ENCODE data around the gene RUSC2.
"Not testable (repeated sequence)": the region's sequence is repeated elsewhere in the genome, so short reads cannot be mapped to it uniquely, and the experiment has no call there.

Gene RUSC2

DNA sequence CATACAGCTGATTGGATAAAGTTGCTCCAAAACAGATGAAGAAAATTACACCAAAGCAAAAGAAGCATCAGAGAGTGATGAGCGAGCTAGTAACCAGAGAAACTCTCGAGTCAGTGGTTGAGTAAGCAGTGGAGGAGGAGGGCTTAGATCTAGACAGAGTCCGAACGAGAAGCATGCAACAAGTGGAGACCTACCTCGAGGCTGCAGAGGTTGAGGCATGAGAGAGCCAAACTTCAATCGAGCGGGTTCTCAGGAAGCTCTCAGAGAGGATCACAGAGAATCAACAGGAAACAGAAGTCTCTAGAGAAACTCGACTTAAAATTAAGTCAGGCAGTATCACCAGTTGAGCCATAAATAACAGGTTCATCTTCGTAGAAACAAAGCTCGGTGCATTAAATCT lies 6.1 kb downstream of the RUSC2 start:
- H3K27ac ChIP-seq (replicated peaks) = no peak overlapping the region
- TF ChIP-seq SPI1 (IDR thresholded peaks at IDR 0.05; ENCODE audit: borderline replicate concordance, low read depth) (no peak), POLR2AphosphoS5 (IDR thresholded peaks at IDR 0.05; ENCODE audit: low read depth) (no peak), GABPA (IDR thresholded peaks at IDR 0.05; ENCODE audit: low read depth) (no peak), REST (IDR thresholded peaks at IDR 0.05; ENCODE audit: insufficient replicate concordance, low read depth) (no peak)
- TF ChIP-seq, protein P1, sequence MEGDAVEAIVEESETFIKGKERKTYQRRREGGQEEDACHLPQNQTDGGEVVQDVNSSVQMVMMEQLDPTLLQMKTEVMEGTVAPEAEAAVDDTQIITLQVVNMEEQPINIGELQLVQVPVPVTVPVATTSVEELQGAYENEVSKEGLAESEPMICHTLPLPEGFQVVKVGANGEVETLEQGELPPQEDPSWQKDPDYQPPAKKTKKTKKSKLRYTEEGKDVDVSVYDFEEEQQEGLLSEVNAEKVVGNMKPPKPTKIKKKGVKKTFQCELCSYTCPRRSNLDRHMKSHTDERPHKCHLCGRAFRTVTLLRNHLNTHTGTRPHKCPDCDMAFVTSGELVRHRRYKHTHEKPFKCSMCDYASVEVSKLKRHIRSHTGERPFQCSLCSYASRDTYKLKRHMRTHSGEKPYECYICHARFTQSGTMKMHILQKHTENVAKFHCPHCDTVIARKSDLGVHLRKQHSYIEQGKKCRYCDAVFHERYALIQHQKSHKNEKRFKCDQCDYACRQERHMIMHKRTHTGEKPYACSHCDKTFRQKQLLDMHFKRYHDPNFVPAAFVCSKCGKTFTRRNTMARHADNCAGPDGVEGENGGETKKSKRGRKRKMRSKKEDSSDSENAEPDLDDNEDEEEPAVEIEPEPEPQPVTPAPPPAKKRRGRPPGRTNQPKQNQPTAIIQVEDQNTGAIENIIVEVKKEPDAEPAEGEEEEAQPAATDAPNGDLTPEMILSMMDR (IDR thresholded peaks at IDR 0.05; ENCODE audit: insufficient read depth, low read length) = no peak
- no peak for DNase-seq (ENCODE audit: low read depth in 1 of 2, low spot score in 1 of 2)
- peaks cover 2% of the 10 kb centered on the region for H3K27me3 ChIP-seq (ENCODE audit: insufficient read depth, poor library complexity, severe bottlenecking)
- no peak overlapping the region for H3K4me3 ChIP-seq (replicated peaks; ENCODE audit: insufficient read depth, low read length)

DNA sequence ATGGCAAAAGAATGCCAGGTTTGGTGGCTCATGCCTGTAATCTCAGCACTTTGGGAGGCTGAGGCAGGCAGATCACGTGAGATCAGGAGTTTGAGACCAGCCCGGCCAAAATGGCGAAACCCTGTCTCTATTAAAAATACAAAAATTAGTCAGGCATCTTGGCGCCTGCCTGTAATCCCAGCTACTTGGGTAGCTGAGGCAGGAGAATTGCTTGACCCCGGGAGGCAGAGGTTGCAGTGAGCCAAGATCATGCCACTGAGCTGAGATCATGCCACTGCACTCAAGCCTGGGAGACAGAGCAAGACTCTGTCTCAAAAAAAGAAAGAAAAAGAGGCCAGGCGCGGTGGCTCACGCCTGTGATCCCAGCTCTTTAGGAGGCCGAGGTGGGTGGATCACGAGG lies 8.3 kb downstream of the RUSC2 start:
- not testable (repeated sequence) for H3K27me3 ChIP-seq (ENCODE audit: insufficient read depth, poor library complexity, severe bottlenecking); H3K27ac ChIP-seq (replicated peaks); DNase-seq (ENCODE audit: low read depth in 1 of 2, low spot score in 1 of 2); H3K4me3 ChIP-seq (replicated peaks; ENCODE audit: insufficient read depth, low read length)

GRCh38 chr9:35499029-35499700 lies 9.3 kb downstream of the RUSC2 start:
- H3K27ac ChIP-seq (replicated peaks) = no peak overlapping the region
- TF ChIP-seq POLR2AphosphoS5 (IDR thresholded peaks at IDR 0.05; ENCODE audit: low read depth) (no peak), GABPA (IDR thresholded peaks at IDR 0.05; ENCODE audit: low read depth) (no peak)
- TF ChIP-seq, protein P1 (IDR thresholded peaks at IDR 0.05; ENCODE audit: insufficient read depth, low read length) = no peak
- no peak for DNase-seq (ENCODE audit: low read depth in 1 of 2, low spot score in 1 of 2)
- H3K27me3 ChIP-seq (ENCODE audit: insufficient read depth, poor library complexity, severe bottlenecking) = peaks cover 2% of the 10 kb centered on the region
- no peak overlapping the region for H3K4me3 ChIP-seq (replicated peaks; ENCODE audit: insufficient read depth, low read length)

GRCh38 chr9:35499701-35500030 lies 9.8 kb downstream of the RUSC2 start:
- TF ChIP-seq GABPA (IDR thresholded peaks at IDR 0.05; ENCODE audit: low read depth) (no peak), REST (IDR thresholded peaks at IDR 0.05; ENCODE audit: insufficient replicate concordance, low read depth) (no peak), SPI1 (IDR thresholded peaks at IDR 0.05; ENCODE audit: borderline replicate concordance, low read depth) (no peak), POLR2AphosphoS5 (IDR thresholded peaks at IDR 0.05; ENCODE audit: low read depth) (no peak)
- TF ChIP-seq, protein P1 (IDR thresholded peaks at IDR 0.05; ENCODE audit: insufficient read depth, low read length) = no peak
- DNase-seq (ENCODE audit: low read depth in 1 of 2, low spot score in 1 of 2) = no peak
- Histone ChIP-seq H3K27me3 (ENCODE audit: insufficient read depth, poor library complexity, severe bottlenecking) (peaks cover 2% of the 10 kb centered on the region), H3K27ac (replicated peaks) (no peak overlapping the region), H3K4me3 (replicated peaks; ENCODE audit: insufficient read depth, low read length) (no peak overlapping the region)
